ENCODE results near the gene PLLP. TPM values are rescaled to one million over a fixed set of nuclear protein-coding genes. Genes with fewer than 3 reads are reported as not detected.

PLLP gene
- total and polyA plus RNA-seq, 10 of the 15 experiments (the other 5 are each of a cell fraction or from before 2014, with no cell fraction given), result 0.21 to 5.8 (median 0.67) TPM

DNA sequence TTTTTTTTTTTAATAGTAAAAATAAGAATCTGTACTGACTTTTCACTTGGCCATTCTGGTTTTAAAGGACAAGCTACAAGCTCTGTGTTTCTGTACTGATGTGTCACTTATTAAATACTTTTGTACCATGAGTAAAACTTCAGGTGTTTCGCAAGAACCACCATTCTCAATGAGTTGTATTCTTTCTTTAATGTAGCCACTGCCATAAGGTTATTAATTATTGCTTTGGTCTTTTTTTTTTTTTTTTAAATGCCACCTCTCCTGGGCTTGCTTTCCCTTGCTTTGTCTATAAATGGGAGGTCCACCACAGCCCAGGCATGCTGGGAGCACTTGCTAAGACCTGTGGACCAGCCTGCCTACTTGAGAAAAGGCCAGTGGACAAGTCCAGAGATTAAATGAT lies 31.0 kb downstream of the PLLP start:
- POLR2A ChIA-PET, result interaction anchor here (0.9 kb wide), 1 partner anchor 48 kb away, joined by 5 read pairs; no protein-coding TSS in a partner anchor
- FAIRE-seq, result no peak
- in situ Hi-C loops (cut with MboI), result no loop called here

More for the DNA sequence above, 31.0 kb downstream of the PLLP start:
- no peak for ATAC-seq
- CTCF ChIA-PET, result no interaction called here
- no peak overlapping the region for H3K4me2 ChIP-seq (ENCODE audit: control insufficient read depth, insufficient read depth)
- no peaks in the 10 kb centered on the region; the same call in 2 of the 3 replicates for H3K9me3 ChIP-seq (replicated peaks; ENCODE audit: control insufficient read depth, insufficient read depth, low read length)
- H2AFZ ChIP-seq (ENCODE audit: control insufficient read depth, low read depth, low read length), result no peak overlapping the region
- H3K27me3 ChIP-seq (replicated peaks in 1 of 2; ENCODE audit: control insufficient read depth in 2 of 2, insufficient read depth in 2 of 2, low read length in 1 of 2), result no peaks in the 10 kb centered on the region
- intact Hi-C loops (cut with micrococcal nuclease; ENCODE audit: unreplicated experiment), result no loop called here
- RAD21 ChIA-PET (ENCODE audit: unreplicated experiment), result no interaction called here
- H3K4me3 ChIP-seq, result no peak overlapping the region
- peaks cover 2 to 13% of the 10 kb centered on the region in 2 experiments for H3K36me3 ChIP-seq (ENCODE audit: control insufficient read depth in 2 of 2, insufficient read depth in 2 of 2, low read length in 1 of 2)
- H3K9ac ChIP-seq (ENCODE audit: control insufficient read depth, insufficient read depth, low read length), result no peak overlapping the region
- H3K79me2 ChIP-seq (ENCODE audit: control insufficient read depth, insufficient read depth, low read length), result no peaks in the 10 kb centered on the region
- no peaks in the 10 kb centered on the region for H4K20me1 ChIP-seq (ENCODE audit: control insufficient read depth, insufficient read depth)
- DNase-seq (ENCODE audit: low read depth, low spot score), result no peak
- H3K27ac ChIP-seq (ENCODE audit: control insufficient read depth, insufficient read depth), result no peak overlapping the region
- H3K4me1 ChIP-seq (ENCODE audit: control insufficient read depth, insufficient read depth, low read length), result no peaks in the 10 kb centered on the region
- no TSS peak for BruUV-seq (replicated peaks)
- WGBS (ENCODE audit: insufficient coverage, insufficient replicate concordance, low lambda C conversion rate, missing lambda C conversion rate), result 100% methylated on average over 1 of the region's 1 CpG
- TF ChIP-seq NR2C1 (IDR thresholded peaks at IDR 0.05) (no peak), CBX3 (IDR thresholded peaks at IDR 0.05; ENCODE audit: borderline replicate concordance, low read depth) (no peak), MYB (IDR thresholded peaks at IDR 0.05; ENCODE audit: borderline replicate concordance, low read depth, low read length) (no peak), SIN3A (IDR thresholded peaks at IDR 0.05; ENCODE audit: low read depth, low read length) (no peak), PAX5 (IDR thresholded peaks at IDR 0.05; ENCODE audit: borderline replicate concordance, low read depth, low read length) (no peak), SMAD1 (IDR thresholded peaks at IDR 0.05; ENCODE audit: low read depth, partially characterized antibody) (no peak), POLR2AphosphoS5 (IDR thresholded peaks at IDR 0.05; ENCODE audit: low read length) (no peak), ETV6 (conservative IDR thresholded peaks at IDR 0.05 in 1 of 2, IDR thresholded peaks at IDR 0.05 in 1 of 2; ENCODE audit: borderline replicate concordance in 1 of 2, low read depth in 1 of 2) (no peak), CREB1 (IDR thresholded peaks at IDR 0.05; ENCODE audit: low read depth) (no peak), ELK1 (IDR thresholded peaks at IDR 0.05; ENCODE audit: low read depth, low read length) (no peak), ZNF217 (IDR thresholded peaks at IDR 0.05) (no peak)
- SMC1A ChIA-PET (ENCODE audit: uncharacterized antibody, unreplicated experiment), result interaction anchor here (0.7 kb wide), 1 partner anchor 14 kb away, joined by 3 read pairs; no protein-coding TSS in a partner anchor
